ENCODE data around the gene FAM210A. TPM values are rescaled to one million over a fixed set of nuclear protein-coding genes. Genes with fewer than 3 reads are reported as not detected.
"Not testable (repeated sequence)": the region's sequence is repeated elsewhere in the genome, so short reads cannot be mapped to it uniquely, and the experiment has no call there.

The FAM210A gene
- total RNA-seq, 1 experiment from 2014 or later: 21.0 TPM

GRCh38 chr18:13756261-13756660 is 29.9 kb upstream of the FAM210A start:
- no peak for TF ChIP-seq SIN3A (IDR thresholded peaks at IDR 0.05; ENCODE audit: borderline replicate concordance, insufficient read depth, low read depth, low read length)
- in situ Hi-C loops (cut with HindIII; ENCODE audit: low pct_unique_long_range_greater_than_20kb, low sequenced_read_pairs): no loop called here
- Histone ChIP-seq H3K27me3 (ENCODE audit: control insufficient read depth, insufficient read depth, low read length) (no peaks in the 10 kb centered on the region), H3K36me3 (ENCODE audit: control insufficient read depth, insufficient read depth, low read length) (peaks cover 12% of the 10 kb centered on the region), H3K4me1 (ENCODE audit: control insufficient read depth, insufficient read depth, low read length) (no peaks in the 10 kb centered on the region), H3K4me3 (ENCODE audit: low read depth in 2 of 2, low read length in 2 of 2) (no peak overlapping the region), H3K27ac (ENCODE audit: low read length) (no peak overlapping the region), H3K9me3 (ENCODE audit: control insufficient read depth, insufficient read depth, low read depth, low read length) (no peaks in the 10 kb centered on the region)
- intact Hi-C loops (cut with micrococcal nuclease; ENCODE audit: unreplicated experiment): loop anchor here (5.0 kb wide), 1 partner anchor 51 kb away; no protein-coding TSS in a partner anchor
- ChIA-PET CTCF (no interaction called here), POLR2A (no interaction called here)
- DNase-seq (ENCODE audit: low read depth, low spot score) (no peak), ATAC-seq (no peak)
- no TSS peak for BruUV-seq (replicated peaks)

DNA sequence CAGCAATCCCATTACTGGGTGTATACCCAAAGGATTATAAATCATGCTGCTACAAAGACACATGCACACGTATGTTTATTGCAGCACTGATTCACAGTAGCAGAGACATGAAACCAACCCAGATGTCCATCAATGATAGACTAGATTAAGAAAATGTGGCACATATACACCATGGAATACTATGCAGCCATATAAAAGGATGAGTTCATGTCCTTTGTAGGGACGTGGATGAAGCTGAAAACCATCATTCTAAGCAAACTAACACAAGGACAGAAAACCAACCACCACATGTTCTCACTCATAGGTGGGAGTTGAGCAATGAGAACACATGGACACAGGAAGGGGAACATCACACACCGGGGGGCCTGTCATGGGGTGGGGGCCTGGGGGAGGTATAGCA is 25.2 kb upstream of the FAM210A start:
- H3K27ac ChIP-seq (ENCODE audit: low read length); CTCF ChIA-PET; BruUV-seq (replicated peaks); H3K4me1 ChIP-seq (ENCODE audit: control insufficient read depth, insufficient read depth, low read length); H3K27me3 ChIP-seq (ENCODE audit: control insufficient read depth, insufficient read depth, low read length); in situ Hi-C loops (cut with HindIII; ENCODE audit: low pct_unique_long_range_greater_than_20kb, low sequenced_read_pairs); ATAC-seq; H3K4me3 ChIP-seq (ENCODE audit: low read depth in 2 of 2, low read length in 2 of 2); DNase-seq (ENCODE audit: low read depth, low spot score); intact Hi-C loops (cut with micrococcal nuclease; ENCODE audit: unreplicated experiment); H3K9me3 ChIP-seq (ENCODE audit: control insufficient read depth, insufficient read depth, low read depth, low read length); POLR2A ChIA-PET: not testable (repeated sequence)
- H3K36me3 ChIP-seq (ENCODE audit: control insufficient read depth, insufficient read depth, low read length): peaks cover 12% of the 10 kb centered on the region

GRCh38 chr18:13746633-13747032 is 20.3 kb upstream of the FAM210A start:
- Histone ChIP-seq H3K4me3 (ENCODE audit: low read depth in 2 of 2, low read length in 2 of 2) (no peak overlapping the region), H3K27me3 (ENCODE audit: control insufficient read depth, insufficient read depth, low read length) (no peaks in the 10 kb centered on the region), H3K27ac (ENCODE audit: low read length) (no peak overlapping the region), H3K36me3 (ENCODE audit: control insufficient read depth, insufficient read depth, low read length) (peaks cover 6% of the 10 kb centered on the region), H3K4me1 (ENCODE audit: control insufficient read depth, insufficient read depth, low read length) (no peaks in the 10 kb centered on the region), H3K9me3 (ENCODE audit: control insufficient read depth, insufficient read depth, low read depth, low read length) (no peaks in the 10 kb centered on the region)
- BruUV-seq (replicated peaks): no TSS peak
- CTCF ChIA-PET: no interaction called here
- DNase-seq (ENCODE audit: low read depth, low spot score) (no peak), ATAC-seq (no peak)
- POLR2A ChIA-PET: no interaction called here
- TF ChIP-seq REST (IDR thresholded peaks at IDR 0.05; ENCODE audit: insufficient read depth in 1 of 2, low read depth in 2 of 2, low read length in 1 of 2): no peak
- no peak for TF ChIP-seq POLR2AphosphoS5 (IDR thresholded peaks at IDR 0.05; ENCODE audit: low read depth, low read length)
- TF ChIP-seq CTCF (IDR thresholded peaks at IDR 0.05): no peak
- no peak for TF ChIP-seq SIN3A (IDR thresholded peaks at IDR 0.05; ENCODE audit: borderline replicate concordance, insufficient read depth, low read depth, low read length)
- TF ChIP-seq TCF7L2 (IDR thresholded peaks at IDR 0.05; ENCODE audit: low read depth, low read length): no peak
- in situ Hi-C loops (cut with HindIII; ENCODE audit: low pct_unique_long_range_greater_than_20kb, low sequenced_read_pairs): no loop called here
- intact Hi-C loops (cut with micrococcal nuclease; ENCODE audit: unreplicated experiment): loop anchor here (10.0 kb wide), 1 partner anchor 338 kb away; no protein-coding TSS in a partner anchor
